Activated CD4-positive, alpha-beta T cell treated with anti-CD3 and anti-CD28 coated beads, Interleukin-2, amount 50 U/mL, for 24 hours (primary cell): ENCODE measurements around the gene CEP128.

Experiments used
- DNase-seq, 2 donors: peaks; one replicate each; pipeline ENCODE4 v3.0.0-alpha.2; 2020; ENCODE audit warnings: low read depth in 1 of 2, low spot score in 1 of 2

Gene CEP128

GRCh38 chr14:80692903-80693302, 248.6 kb downstream of the CEP128 start:
- DNase-seq = no peak

DNA sequence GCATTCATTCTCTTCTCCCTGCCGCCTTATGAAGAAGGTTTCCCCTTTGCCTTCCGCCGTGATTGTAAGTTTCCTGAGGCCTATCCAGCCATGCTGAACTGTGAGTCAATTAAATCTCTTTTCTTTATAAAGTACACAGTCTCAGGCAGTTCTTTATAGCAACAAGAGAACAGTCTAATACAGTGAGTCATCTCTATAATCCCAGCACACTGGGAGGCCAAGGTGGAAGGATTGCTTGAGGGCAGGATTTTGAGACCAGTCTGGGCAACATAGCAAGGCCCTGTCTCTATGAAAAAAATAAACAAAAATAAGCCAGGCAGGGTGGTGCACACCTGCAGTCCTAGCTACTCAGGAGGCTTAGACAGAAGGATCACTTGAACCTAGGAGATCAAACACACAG, 259.9 kb downstream of the CEP128 start:
- DNase-seq = no peak

GRCh38 chr14:80679273-80679672, 262.3 kb downstream of the CEP128 start:
- no peak for DNase-seq

DNA sequence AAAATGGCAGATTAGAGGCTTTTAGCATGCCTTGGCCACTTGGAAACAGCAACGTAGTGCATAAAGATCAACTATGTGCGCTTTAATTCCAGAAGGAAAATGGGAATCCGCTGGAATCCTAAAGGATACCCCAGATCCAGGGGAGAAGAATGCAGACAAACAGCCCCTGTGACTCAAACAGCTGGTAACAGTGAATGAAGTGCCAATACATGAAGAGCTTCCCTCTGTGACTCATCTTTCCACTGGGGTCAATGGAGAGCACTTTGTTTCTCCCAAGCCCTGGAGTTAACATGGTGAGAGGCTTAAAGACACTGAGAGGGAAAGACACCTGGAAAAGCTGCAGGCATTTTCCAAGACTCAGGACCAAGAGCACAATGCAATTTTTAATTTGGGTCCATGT, 263.1 kb downstream of the CEP128 start:
- DNase-seq = no peak

DNA sequence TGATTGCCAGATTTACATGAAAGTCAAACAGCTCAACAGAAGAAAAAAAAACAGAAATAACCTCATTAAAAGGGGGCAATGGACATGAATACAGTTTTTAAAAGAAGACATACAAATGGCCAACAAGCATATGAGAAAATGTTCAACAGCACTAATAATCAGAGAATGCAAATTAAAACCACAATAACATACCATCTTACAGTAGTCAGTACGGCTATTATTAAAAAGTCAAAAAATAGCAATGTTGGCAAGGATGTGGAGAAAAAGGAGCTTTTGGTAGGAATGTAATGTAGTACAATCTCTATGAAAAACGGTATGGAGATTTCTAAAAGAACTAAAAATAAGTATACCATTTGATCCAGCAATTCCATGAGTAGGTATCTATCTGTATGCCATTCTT, 272.1 kb downstream of the CEP128 start:
- no peak for DNase-seq

DNA sequence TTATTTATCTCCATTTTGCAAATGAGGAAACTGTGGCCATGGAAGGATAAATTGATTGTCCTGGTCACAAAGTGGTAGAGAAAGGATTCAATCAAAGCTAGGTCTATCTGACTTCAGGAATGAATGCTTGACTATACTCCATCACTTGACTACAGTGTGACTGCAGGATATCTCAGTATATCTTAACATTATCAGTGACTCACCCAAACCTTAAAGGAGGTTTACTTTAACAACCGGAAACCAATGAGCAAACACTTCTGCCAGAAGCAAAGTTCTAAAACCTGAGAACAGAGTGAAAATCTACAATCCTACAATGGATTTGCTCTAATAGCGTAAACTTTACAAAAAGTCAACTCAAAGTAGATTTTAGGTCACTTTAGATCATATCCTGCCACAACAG, 277.0 kb downstream of the CEP128 start:
- DNase-seq = no peak

- DNase-seq = no peak
These were observed 278.0 kb downstream of the CEP128 start for GRCh38 chr14:80663541-80663940.

DNA sequence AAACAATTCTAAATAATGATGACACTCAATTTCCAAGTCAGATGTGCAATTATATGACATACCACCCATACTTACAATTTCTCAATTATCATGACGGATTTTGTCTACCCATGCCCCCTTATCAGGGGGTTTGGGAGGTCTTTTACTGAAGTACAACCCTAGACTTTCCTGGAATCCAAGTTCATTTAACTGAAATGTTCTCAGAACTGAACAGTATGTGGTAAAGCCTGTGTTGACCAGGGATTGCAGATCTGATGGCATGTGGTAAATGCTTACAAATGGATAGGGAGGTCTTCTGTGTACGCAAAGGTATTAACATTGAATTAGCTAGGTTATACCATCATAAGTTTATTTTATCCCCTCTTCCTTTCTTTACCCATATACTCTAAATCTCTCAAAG, 281.8 kb downstream of the CEP128 start:
- DNase-seq = no peak

DNA sequence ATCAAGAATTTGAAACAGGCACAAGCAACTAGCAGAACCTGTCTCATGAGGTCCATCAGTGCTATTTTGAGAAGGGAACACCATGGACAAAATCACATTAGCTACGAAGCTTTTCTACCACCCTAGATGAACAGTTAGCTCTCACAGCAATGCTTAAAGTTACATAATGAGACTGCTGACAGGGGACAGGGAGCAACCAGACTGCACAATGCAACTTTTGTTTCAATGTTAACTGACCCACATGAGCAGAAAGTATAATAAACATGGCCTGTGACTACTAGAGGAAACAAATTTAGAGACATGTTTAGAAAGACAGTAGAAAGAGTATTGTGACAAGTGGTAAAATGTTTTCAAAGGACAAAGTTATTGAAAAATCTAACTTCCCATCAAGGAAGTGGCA, 282.8 kb downstream of the CEP128 start:
- DNase-seq = no peak

- no peak for DNase-seq
These were observed 283.4 kb downstream of the CEP128 start for GRCh38 chr14:80658155-80658554.

GRCh38 chr14:80653956-80654355, 287.6 kb downstream of the CEP128 start:
- no peak for DNase-seq

- no peak for DNase-seq
These were observed 295.7 kb downstream of the CEP128 start for GRCh38 chr14:80645667-80646413.

DNA sequence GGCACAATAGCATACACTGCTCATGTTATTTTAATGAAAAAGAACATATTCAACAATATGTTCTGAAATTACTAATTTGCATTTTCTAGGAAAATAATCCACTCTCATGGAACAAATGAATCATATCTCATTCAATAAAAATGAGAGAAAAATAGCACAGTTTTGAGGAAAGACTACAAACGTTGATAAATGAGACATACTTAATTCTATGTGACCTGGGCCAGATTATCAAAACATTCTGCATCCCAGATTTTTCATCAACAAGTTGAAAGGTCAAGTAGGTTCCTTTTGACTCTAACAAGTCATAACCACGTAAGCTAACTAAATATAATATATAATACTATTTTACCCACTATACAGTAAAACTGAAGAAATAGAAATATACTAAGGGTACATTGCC, 296.7 kb downstream of the CEP128 start:
- DNase-seq = no peak

DNA sequence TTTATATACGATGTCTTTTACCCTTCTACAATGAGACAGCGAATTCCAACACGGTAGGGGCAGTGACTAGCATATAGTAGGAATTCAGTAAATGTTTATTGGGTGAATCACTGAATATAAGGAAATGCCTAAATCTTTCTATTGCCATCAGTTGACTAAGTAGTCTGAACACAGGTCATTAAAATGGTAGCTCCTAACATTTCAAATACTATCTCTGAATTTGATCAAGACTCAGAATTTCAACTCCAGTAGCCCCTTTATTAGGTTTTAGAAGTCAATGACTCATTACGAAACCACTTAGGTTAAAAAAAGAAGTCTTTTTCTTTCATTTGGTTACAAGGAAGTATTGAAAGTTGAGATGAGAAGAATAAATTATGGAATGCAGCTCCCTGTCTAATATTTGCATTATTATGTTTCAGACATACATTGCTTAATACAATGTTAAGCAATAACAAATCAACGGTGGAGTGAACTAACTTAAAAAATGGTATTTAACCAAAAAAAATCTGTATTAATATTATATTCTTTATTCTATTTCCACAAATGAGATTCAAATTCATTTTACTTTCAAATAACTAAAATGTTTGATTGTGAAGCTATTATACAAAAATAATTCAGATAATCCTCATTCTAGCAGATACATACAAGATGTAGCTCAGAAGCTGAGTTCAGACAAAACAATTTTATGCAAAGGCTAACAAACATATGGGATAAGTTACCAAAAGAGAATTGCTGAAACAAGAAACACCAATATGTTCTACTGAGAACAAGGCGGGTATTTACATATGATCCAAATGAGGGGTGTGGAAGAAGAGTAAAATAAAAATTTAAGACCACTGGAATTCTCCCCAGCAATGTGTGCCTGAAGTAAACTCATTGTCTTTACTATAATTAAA, 302.7 kb downstream of the CEP128 start:
- no peak for DNase-seq

DNA sequence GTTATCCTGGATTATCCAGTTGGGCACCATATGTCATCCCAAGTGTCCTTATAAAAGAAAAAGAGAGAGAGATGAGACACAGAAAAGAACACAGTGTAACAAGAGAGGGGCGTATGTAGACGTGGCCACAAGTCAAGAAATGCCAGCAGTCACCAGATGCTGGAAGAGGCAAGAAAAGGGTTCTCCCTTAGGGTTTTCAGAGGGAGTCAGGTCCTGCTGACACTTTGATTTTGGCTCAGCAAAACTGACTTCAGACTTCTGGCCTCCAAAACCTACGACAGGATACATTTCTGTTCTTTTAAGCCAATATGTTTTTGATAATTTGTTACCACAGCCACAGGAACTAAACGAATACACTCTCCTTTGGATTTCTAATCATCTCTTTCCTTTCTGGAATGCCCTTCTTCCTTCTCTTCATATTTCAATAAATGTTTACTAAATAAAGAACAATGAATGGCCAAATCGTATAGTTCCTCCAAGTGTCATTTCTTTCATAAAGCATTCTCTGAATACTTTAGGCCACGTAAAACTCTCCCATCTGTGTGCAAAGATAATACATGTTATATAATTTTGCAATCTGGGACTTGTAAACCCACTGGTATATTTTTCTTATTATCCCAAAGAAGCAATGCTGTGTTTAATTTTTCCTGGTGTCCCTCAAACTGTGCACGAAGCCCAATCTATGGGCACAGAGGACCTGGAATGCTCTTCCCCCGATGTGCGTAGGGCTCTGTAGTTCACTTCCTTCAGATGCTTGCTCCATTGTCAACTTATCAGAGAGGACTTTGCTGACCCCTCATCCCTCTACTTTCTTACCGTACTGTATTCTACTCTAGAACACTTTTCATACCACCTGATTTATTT, 303.6 kb downstream of the CEP128 start:
- no peak for DNase-seq

- no peak for DNase-seq
These were observed 305.5 kb downstream of the CEP128 start for GRCh38 chr14:80636071-80636470.

DNA sequence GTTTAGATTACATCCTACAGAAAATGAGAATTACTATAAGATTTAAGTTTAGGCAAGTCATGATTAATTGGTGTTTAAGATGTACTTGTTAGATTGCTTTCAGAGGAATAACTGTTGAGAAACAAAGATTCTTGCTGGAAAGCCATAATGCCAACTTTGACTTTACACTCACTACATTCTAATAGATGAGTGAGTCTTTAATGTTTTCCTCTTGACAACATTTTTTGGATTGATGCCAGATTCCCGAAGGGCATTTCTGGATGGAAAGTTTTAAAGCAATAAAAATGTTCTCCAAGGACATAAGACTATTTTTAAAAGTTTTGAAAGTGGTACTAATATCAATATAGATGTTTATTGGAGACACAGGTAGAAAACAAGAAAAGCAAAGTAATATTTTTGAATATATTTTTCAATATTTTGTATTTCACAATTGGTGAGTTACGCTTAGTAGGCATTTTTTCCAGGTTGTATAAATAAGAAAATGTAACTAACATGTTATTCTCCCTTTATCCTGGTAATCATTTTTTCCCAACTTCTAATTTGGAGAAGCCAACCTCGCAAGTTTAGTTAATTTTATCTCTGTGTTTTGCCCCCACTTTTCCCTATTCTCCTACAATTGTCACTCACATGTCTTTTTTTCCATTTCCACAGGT, 307.3 kb downstream of the CEP128 start:
- DNase-seq = no peak

DNA sequence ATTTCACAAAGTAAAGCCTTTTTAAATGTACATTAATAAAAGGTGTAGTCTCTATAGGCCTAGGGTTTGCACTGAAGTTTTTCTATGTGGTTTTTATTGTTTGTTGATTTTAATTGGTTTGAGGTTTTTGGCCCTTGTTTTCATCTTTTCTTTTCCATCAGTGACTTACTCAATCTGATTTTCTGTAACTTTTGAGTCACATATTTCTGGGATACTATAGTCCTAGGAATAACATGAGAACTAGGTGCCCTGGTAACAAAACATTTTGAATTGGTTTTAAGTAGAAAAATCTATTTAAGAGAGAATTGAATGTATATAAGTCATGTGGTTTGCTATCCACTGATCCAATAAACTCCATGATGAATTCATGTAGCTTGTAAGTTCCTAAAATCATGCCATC, 311.9 kb downstream of the CEP128 start:
- no peak for DNase-seq

GRCh38 chr14:80628547-80628946, 313.0 kb downstream of the CEP128 start:
- no peak for DNase-seq

GRCh38 chr14:80627745-80628144, 313.8 kb downstream of the CEP128 start:
- DNase-seq = no peak

DNA sequence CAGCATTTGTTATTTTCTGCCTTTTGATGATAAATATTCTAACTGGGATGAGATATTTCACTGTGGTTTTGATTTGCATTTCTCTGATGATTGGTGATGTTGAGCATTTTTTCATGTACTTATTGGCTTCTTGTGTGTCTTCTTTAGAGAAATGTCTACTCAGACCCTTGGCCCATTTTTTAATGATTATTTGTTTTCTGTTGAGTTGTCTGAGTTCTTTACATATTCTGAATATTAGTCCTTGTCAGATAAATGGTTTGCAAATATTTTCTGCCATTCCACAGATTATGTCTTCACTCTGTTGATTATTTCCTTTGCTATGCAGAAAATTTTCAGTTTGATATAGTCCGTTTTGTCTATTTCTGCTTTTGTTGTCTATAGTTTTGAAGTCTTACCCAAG, 317.0 kb downstream of the CEP128 start:
- no peak for DNase-seq
